ENCODE data around the gene CPA1.

The CPA1 gene

DNA sequence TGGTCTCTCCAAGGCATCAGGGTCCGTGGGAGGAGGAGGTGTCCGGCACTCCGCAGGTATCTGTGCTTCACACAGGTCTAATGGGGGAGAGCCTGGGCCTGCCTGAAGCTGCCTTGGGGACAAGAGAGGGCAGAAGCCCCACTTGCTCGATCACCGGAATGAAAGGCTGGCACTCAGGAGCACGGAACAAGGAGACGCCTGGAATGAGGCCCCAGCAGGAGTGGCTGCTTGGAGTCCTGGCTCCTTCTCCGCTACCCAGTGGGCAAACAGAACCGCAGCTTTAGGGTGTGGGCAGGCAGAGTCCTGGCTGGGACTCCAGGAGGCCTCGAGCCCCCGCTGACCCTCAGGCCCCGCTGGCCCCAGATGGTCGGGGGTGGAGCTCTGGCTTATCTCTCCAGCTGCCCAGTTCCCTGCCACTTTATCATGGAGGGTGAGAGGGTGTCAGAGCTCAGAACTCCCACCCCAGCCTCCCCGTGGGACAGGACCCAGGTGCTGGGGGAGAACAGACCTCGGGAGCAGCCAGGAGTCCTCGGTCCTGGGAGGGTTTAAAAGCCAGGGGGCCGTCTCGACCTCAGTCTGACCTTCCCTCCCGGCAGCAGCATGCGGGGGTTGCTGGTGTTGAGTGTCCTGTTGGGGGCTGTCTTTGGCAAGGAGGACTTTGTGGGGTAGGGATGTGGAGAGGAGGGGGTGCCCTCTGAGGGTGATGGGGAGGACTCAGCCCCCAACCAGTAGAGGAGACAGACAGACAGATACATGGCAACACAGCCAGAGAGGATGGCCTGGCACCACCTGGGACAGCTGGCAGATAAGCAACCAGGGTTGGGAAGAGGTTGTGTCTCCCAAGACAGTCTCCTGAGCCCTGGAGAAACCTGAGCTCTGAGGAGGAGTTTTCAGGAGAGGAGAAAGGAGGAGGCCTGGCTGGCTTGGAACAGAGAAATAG is at the start of gene CPA1:
Gene CPA1, plus strand, starts transcription at position 574 of the 940 bp plus-strand sequence. Its CDS starts 27 bp downstream, at position 601.
- peak; percentile 69 for DNase-seq

DNA sequence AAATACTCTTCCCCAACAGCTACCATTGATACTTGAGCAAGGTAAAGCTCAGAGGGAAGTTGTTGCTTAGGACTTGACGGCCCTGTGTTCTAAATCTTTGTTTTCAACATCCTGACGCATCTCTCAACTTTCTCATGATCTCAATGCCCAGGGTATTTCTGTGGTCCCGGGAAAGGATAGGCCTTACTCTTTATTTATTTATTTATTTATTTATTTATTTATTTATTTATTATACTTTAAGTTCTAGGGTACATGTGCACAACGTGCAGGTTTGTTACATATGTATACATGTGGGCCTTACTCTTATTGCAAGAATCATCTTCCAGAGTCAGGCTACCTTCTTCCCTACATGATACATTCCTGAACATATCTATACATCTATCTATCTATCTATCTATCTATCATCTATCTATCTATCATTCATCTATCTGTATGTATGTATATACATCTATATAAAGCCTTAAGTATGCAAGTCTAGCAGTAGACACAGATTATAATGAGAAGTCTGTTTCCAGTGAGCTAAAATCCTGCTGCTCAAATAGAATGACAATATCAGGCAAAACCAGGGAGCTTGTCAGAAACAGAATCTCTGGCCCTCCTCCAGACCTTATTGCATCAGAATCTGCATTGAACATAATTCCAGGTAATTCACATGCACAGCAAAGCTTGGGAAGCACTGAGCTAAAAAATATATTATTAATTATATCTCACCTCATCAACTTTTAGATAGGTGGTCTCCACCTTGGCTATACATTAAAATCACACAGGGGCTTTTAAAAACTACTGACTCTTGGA is 47.8 kb upstream of the CPA1 start:
- no peak for DNase-seq

DNA sequence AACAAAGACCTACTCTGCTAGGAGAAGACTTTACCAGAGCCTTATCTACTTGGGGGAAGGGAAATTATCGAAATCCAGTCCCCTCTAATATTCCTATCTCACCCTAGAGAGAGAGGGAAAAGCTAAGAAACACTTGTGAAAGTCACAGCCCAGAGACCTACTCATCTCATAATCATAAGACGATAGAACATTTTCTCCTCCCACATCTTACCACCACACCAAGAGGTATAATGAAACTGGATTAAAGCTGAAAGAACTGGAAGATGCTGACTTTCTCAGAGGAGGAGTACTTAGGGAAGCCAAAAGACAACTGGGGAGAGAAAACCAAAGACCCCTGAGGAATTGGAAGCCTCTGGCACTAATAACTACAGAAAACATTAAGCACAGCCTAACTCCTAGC is 46.5 kb upstream of the CPA1 start:
- DNase-seq, result no peak

DNA sequence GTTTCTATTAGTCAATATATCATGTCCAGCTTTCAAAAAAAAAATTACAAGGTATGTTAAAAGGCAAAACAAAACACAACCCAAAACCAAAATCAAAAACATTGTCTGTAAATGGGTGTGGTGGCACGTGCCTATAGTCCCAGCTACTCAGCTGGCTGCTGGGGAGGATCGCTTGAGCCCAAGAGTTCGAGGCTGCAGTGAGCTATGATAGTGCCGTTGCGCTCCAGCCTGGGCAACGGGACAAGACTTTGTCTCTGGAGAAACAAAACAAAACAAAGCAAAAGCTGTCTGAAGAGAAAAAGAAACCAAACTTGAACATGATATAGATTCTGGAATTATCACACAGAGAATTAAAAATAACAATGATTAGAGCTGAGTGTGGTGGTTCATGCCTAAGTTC is 46.0 kb upstream of the CPA1 start:
- DNase-seq, result peak; percentile 73

DNA sequence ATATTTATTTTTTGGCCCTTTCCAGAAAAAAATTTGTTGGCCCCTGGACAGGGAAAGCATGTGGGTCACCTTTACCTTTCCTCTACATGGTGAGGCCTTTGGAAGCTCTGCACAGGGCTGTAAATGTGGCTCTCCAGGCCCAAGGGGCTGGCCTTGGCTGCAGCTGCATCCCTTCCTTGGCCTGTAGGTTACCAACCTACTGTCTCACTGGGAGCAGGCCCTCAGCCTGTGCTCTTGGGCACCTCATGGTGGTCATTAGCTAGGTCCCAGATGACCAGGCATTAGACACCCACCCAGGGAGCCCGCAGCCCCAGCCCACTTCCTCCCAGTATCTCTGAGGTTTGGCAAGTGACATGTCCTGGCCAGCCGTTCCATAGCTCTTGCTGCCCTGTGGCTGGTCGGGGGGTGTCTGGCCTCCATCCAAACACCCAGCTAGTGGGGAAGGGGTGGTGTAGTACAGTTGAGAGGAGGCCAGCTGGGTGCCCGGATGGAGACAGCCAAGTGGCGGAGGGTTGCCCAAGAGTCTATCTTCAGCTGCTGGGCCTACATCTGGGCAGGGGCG is 42.8 kb upstream of the CPA1 start:
- DNase-seq, result no peak

DNA sequence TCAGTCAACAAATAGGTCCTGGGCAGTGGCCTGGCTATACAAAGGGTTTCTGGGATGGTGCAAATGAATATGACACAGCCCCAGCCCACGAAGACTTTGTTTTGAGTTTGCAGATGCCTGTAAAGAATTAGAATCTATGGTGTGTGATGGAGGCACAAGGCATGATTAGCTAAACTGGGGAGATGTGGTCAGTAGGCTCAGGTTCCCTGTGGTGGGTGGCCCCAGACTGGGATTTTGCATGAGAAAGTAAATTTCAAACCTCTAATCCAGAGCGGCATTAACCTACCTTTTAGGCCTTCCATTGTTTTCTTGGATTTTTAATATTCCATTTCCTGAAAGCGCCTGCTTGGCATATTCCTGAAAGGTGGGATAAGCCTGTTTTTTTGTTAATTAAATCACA is 42.1 kb upstream of the CPA1 start:
- no peak for DNase-seq

DNA sequence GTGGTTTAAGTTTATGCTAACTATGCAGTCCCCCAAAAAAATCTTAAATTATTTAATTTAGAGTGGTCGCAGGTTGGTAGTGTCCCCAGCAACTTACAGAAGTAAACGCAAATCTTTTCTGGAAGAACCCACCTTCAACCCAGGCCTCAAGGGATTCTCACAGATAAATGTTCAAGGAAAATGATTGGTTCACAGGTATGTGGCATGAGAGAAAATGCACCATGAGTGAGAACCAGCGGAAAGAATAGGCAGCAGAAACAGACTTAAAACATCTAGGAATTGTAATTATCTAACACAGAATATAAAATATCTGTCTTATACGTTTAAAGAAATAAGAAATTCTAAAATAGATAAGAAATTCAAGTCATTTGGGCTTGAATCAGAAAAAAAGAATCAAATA is 38.4 kb upstream of the CPA1 start:
- DNase-seq, result no peak

DNA sequence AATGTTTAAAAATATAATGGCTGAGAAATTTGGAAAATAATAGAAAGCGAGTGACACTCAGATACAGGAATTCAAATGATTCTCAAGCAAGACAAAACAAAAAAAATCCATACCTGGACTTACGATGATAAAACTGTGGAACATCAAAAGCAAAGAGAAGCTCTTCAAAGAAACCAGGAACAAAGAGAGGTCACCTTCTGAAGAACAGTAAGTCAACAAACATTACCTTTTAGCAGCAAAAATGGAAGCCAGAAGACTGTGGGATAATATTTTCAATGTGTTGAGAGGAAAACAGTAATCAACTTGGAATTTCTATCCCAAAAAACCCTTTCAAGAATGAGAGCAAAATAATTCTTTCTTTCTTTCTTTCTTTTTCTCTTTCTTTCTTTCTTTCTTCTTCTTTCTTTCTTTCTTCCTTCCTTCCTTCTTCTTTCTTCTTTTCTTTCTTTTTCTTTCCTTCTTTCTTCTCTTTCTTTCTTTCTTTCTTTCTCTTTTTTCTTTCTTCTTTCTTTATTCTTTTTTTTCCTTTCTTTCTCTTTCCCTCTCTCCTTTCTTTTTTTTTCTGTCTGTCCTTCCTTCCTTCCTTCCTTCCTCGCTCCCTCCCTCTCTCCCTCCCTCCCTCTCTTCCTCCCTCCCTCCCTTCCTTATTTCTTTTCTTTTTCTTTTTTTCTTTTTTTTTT is 37.5 kb upstream of the CPA1 start:
- no peak for DNase-seq

DNA sequence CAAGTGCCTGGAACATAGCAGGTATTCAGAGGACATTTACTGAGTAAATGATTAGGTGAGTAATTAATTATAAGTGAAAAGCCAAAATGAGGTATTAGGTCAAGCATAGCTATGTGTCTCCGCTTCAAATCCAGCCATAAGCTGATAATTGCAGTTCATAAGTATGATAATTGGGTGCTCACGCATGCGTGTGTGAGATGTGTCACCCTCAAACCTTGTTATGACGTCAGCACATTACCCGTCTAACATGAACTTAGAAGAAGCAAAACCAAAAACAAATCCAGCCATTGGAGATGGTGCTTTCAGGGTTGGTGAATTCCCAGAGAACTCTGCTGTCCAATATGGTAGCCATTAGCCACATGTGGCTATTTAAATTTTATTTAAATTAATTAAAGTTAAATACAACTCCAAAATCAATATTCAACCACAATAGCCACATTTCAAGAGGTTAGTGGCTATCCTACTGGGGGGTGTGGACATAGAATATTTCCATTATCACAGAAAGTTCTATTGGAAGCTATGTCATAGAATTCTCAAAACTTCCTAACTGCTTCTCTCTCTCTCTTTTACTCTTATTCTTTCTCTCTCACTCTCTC is 35.9 kb upstream of the CPA1 start, which contains the start of gene CPA5:
Gene CPA5, plus strand, starts transcription at position 546 of the 596 bp plus-strand sequence. CDS start 1,670 bp downstream, outside the sequence.
- no peak for DNase-seq

DNA sequence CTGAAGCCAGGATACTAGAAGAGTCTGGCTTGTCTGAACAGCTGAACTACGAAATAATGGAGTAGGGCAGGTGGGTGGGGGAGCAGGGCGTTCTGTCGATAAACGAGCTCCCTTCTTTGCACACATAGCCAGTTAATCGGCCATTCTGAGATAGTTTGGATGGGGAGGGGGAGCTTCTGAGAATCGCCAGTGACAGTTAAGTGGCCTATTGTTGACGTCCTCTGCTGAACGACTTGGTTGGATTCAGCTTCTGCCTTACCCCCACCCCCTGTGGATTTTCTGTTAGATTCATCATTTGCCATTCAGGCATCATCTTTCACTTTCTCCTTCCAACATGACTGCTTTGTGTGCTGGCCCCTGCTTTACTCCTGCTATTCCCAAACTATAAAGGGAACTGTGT is 35.2 kb upstream of the CPA1 start:
- DNase-seq, result peak; percentile 67

DNA sequence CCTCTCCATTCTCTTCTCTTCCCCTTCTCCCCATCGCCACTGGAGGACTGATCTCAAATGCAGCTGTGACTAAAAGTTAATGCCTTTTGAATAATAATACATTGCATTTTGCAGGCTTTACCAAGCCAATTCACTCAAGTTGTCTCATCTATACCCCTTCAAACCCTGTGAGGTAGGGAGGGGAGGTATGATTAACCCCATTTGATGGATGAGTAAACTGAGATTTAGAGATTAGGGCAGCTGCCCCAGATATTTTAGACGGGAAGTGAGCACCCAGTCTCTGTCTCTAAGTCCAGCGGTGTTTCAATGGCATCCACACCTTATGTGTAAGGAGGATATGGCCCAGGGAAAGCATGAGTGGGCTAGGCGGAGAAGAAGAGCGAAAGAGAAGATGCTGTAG is 34.6 kb upstream of the CPA1 start:
- DNase-seq, result no peak

DNA sequence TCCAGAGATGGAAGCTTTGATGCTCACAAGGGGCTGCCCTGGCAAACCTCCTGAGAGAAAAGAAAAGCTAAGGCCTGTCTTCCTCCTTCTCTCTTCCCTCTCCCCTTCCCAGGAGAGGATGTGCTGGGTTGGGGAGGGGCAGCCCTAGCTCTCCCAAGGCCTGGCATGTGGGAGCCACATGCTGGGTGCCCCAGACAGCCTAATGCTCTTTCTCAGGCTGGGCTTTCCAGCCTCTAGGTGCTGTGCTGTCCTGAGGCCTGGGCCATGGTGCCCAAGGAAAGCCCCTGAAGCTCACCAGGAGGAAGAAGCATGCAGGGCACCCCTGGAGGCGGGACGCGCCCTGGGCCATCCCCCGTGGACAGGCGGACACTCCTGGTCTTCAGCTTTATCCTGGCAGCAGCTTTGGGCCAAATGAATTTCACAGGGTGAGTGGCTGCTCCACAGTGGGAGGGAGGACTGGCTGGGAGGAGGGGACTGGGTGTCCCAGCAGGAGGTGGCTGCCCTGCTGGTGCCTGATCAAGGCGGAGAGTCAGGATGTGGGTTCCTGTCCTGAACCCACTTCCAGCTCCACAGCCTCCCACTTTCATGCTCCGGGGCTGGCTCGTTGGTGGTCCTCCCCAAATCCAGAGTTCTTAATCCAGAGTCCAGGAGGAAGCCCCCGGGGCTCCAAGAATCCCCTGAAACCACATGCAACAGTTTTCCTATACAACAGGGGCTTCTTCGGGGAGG is 34.0 kb upstream of the CPA1 start:
- DNase-seq, result peak; percentile 34

DNA sequence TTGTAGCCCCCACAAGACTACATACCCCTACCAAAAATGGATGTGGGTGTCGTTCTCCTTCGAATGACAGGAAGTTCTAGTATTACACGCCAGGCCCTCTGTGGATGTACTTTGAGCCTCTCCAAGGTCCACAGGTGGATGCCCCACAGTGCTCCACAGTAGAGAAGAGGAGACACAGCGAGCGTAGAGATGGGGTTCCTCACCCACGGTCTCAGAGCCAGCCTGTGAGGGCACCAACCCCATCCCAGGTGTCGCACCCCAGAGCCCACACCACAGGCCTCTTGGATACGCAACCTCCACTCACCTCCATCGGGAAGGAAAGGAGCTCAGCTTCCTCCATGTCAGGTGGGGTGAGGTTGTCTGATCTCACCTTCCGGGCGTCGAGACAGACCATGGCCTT is 33.4 kb upstream of the CPA1 start:
- DNase-seq, result no peak

DNA sequence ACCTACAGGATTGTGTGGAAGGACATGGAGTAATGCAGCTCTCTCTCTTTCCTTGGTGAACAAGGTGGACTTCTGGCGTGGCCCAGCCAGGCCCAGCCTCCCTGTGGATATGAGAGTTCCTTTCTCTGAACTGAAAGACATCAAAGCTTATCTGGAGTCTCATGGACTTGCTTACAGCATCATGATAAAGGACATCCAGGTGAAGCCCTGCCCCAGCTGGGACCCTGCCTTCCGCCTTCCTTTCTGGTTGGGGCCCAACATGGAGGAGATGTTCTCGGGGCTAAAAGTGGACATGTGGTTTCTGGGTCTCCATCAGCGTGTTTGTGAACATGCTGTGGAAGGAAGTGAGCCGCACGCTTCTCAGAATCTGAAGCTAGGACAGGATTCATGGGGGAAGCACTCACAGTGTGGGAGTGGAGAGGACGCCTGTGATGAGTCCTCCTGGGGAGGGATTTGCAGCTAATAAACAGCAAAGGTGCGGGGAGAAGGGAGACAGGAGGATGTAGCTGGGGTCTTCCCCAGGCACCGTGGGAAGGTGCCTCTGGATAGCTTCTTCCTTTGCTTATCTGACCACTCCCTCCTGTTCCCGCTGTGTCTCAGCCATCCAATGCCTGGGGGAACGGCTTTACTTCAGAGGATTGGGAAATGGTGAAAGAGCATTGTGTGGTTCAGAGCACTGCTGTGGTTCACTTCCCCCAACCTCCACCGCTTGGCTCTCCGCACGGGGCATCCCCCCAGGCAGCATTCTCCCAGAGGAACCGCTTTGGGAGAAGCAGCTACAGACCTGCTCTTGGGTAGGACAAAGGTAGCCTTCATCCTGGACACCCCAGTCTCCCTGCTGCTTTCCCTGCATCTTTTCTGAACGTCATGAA is 30.1 kb upstream of the CPA1 start:
- DNase-seq, result no peak

DNA sequence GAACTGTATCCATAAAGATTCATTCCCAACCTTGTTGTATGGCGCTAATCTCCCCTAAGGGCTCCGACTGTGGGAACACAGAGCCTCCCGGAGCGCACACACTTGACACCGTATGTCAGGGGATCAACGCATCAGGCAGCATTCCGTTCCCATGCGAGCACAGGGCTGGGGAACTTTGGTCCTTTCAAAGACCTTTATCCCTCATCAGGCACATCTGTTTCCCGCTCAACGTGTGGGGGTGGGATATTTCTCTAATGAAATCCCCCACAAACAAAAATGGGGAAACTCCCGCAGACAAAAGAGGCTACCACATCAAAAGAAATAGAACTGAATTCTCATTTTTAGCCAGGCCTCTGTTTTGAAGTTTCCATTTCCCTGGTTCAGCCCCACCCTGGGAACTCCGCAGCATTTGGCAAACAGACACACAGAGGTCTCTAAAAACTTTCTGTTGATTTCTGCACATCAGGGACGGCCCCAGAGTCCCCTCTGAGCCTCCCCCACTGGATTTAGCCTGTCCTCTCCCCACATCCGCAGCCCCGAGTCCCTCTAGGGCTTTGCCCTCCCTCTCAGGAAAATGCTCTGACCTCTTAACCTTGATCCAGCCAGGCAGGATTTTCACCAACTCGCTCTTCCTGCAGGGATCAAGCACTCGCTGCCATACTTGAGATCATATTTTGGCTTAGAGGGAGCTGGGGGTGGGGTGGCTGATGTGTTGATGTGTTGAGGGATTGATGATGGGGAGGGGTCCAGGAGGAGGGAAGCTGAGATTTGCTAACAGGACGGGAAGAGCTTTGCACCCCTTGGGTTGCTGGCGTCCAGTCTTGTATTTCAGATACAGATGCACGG is 29.1 kb upstream of the CPA1 start:
- DNase-seq, result peak; percentile 92

DNA sequence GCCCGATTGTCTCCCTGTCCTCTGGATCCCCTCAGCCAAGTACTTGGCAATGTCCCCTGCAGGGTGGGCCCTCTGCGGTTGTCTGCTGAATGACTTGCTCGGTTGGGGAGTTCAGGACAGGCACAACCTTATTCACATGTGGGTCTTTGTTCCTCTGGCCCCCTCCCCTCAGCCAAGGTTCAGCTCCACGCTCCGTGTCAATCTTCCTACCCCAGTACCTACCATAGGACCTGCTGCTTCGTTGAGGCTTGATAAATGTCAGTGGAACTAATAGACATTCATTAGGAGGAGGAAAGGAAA is 28.6 kb upstream of the CPA1 start:
- DNase-seq, result no peak

DNA sequence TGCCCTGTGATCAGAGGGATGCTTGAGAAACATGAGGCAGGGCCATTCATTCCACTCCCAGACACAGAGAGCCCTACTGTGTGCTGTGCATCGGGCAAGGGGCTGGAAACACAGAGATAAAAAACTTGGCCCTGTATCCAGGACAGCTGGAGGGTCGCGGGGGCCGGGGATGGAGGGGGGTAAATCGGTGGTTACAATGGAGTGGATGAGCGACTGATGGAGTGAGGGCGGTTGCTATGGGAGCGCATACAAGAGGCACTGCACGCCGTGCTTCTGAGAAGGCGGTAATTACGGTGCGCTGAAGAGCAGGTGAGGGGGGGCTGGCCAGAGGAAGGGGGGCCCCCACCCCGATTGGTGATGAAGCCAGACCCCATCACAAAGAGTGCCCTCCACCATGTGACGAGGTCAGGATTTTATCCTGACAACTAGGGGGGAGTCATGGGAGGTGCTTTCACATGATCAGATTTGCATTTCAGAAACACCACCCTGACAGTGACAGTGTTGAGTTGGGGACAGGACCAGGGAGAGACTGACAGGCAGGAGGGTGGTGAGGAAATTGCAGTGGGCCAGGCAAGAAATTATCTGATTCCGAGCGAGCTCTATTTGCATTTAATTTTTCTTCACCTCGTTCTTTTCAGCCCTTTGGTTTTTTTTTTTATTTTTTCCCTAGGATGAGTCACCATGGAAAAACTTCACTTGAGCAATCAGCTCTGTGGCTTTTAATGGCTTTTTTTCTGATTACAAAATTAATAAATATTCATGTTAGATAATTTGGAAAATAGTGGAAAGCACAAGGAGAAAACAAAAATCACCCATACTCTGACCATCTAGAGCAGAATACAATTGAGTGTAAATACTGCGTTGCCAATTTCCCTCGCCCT is 27.9 kb upstream of the CPA1 start:
- no peak for DNase-seq

DNA sequence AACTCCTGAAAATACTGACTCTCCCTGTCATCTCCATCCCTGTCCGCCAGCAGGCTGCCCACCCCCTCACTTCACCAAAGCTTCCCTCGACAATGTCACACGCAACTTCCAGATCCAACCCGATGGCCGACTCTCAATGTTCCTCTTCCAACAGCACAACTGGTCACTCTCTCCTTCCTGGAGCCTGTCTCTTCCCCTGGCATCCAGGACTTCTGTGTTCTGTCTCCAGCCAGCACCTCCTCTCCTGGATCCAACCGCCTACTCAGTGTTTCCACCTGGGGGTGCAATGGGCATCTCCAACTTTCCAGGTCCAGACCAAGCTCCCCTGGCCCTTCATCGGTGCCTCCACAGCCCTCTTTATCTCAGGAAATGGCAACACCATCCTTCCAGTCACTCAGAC is 27.1 kb upstream of the CPA1 start:
- no peak for DNase-seq

All from left hindlimb (tissue), 1 donor.